ENCODE measurements around the gene CRTC1.

DNA sequence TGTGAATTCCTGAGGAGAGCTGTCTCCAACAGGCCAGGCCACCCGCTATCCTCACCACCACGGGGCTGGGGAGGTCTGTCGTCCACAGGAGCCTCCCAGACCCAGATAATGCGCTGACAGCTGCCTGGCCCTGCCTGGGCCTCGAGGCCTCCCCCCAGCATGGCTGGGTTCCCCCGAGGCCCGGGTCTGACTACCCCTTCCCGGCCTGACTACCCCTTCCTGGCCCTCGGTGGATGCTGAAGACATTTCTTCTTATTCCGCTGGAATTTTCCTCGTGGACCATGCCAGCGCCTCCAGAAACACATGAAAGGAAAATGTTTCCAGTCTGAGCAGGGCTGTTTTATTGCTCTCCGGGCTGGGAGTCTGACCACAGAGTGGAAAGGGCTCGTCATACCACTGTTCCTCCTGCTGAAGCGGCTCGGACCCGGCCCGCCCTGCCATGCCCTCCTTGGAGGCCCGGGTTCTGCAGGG lies 124.4 kb downstream of the CRTC1 start:
- TF ChIP-seq, protein P1, sequence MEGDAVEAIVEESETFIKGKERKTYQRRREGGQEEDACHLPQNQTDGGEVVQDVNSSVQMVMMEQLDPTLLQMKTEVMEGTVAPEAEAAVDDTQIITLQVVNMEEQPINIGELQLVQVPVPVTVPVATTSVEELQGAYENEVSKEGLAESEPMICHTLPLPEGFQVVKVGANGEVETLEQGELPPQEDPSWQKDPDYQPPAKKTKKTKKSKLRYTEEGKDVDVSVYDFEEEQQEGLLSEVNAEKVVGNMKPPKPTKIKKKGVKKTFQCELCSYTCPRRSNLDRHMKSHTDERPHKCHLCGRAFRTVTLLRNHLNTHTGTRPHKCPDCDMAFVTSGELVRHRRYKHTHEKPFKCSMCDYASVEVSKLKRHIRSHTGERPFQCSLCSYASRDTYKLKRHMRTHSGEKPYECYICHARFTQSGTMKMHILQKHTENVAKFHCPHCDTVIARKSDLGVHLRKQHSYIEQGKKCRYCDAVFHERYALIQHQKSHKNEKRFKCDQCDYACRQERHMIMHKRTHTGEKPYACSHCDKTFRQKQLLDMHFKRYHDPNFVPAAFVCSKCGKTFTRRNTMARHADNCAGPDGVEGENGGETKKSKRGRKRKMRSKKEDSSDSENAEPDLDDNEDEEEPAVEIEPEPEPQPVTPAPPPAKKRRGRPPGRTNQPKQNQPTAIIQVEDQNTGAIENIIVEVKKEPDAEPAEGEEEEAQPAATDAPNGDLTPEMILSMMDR (conservative IDR thresholded peaks at IDR 0.05; ENCODE audit: low read depth, low read length), result no peak
- TF ChIP-seq EZH2 (IDR thresholded peaks at IDR 0.05; ENCODE audit: borderline replicate concordance, low read depth, low read length, poor library complexity, severe bottlenecking), result no peak
